ENCODE data around the gene TRPC1.

GRCh38 chr3:142796823-142797222 is 73.0 kb downstream of the TRPC1 start:
- TF ChIP-seq CTCF (conservative IDR thresholded peaks at IDR 0.05): no peak
- TF ChIP-seq ZFX (IDR thresholded peaks at IDR 0.05): no peak
